HG02678 (cell line): ENCODE measurements around the gene TNFSF8.

ENCODE experiments used
- ATAC-seq: cut with Tn5 transposase; IDR thresholded peaks from one replicate; pipeline ENCODE4 v1.9.1; 2021; ENCODE audit warnings: mild to moderate bottlenecking, moderate library complexity; ENCODE audit not compliant: unreplicated experiment

TNFSF8 gene

GRCh38 chr9:114906922-114907571, 23.3 kb downstream of the TNFSF8 start:
- ATAC-seq, result no peak

DNA sequence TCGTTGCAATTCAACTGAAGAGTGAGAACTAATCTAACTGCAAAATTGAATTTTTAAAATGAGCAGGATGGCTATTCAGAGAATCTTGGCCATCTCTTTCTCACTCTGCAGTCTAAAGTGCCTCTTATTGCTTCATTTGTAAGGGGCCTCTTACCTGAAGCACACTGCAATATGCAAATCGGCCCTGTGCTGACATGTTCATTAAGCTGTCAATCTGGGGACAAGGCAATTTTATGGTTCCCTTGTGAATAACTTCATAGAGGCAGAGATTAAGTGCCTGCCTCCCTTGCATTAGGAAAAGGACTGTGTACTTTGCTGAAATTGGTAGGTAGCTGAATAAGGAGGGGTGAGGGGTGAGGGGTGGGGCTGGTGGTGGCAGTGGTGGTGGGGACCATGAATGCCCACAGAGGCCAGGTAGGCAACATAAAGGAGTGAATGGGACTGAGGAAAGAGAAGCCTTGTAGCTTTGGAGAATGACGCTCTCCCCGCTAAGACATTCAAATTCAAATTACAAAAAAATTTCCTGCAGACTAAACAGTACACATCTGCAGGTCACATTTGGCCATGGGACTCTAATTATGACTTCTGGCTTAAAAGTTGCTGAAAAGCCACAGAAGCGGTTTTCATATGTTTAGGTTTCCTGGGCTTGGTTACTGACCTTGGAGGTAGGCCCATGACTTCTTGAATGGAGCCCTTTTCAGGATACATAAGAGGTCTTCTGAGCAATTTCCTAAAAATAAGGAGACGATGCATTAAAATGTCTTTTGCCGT, 25.0 kb downstream of the TNFSF8 start:
- ATAC-seq, result no peak

DNA sequence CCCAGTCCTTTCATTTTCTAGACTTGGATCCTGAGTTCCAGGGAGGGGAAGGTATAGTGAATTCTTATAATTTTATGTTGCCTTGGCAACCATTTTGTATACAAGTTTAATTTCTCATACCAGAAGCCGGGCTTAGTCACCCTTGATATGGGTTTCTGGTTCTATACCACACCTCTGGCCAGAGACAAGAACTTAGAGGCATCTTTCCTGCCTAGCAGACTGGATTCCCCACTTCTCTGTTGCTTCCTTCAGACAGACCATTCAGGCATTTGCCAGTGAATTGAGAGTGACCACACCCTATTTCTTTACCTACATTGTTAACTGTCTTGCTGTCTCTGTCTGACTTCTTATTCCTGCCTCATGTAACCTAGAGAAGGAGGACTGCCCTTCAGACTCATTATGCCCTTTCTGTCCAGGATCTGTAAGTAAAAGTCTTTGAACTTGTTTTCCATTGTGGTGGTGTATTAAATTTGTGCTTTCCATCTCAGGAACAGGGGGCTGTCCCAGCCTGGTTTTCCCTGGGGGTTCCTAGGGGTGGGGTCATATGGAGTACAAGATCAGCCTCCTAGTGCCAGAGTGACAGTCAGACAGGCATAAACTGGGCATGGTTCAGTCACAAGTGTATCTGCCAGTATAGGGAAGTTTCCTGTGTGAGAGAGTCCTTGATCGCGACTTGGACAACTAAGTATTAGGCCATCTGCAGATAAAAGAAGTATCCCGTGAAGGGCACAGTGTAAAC, 27.4 kb downstream of the TNFSF8 start:
- no peak for ATAC-seq

- no peak for ATAC-seq
These were observed 29.2 kb downstream of the TNFSF8 start for GRCh38 chr9:114900942-114901802.

- no peak for ATAC-seq
These were observed 30.4 kb downstream of the TNFSF8 start for GRCh38 chr9:114899995-114900394.

DNA sequence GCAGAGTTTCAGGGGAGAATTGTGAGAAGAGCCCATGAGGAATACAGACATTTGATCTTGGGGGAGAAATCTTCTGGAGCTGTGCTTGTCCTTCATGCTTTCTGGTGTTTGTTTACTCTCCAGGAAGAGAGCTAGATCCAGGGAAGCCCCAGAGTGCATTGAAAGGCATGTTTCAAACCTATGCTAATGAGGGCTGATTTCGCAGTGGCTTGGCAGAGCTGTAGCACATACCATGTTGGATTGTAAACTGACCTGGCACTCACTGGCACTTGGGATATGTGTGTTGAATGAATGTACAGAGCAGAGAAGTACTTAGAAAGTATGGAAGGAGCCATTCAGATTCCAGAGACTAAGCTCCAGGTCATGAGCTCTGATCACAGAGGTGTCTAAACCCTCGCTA, 30.9 kb downstream of the TNFSF8 start:
- ATAC-seq, result no peak

GRCh38 chr9:114898741-114899140, 31.6 kb downstream of the TNFSF8 start:
- peak; percentile 83 for ATAC-seq

DNA sequence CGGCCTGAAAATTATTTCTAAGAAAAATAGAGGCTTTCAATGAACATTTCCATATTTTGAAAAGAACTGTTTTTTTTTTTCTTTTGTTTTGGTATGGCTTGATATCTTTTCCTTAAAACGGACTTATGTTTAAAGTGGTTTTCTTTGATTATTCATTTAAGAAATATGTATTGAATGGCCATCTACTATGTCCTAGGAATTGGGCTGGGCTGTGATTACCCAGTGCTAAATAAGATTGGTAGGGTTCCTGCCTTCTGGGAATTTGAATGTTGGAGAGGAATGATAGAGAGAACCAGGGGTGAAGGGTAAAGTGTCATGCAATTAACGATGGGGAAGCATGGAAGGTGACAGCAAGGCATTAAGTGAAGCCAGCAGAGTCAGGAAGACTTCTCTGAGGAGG, 33.2 kb downstream of the TNFSF8 start:
- no peak for ATAC-seq

- no peak for ATAC-seq
These were observed 34.0 kb downstream of the TNFSF8 start for GRCh38 chr9:114896344-114896743.

DNA sequence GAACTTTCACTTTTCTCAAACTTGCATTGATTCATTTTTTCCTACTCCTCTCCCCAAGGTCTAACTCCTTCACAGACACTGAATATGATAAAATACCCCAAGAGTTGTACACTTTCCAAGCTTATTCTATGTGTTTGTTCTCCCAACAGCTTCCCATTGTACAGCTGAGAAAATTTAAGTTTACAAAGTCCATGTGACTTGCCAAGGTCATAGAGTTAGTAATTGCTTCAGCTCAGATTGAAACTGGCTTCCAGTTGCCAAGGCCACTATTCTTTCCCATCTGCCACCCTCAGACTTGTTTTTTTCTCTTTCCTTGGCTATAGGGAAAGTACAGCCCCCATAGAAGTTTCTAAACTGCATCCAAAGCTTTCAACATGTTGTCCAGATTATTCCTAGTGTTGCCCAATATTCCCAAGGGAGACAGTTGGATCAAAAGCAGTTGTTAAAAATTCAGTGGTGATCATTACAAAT, 34.8 kb downstream of the TNFSF8 start:
- ATAC-seq, result no peak

GRCh38 chr9:114894609-114895433, 35.6 kb downstream of the TNFSF8 start:
- no peak for ATAC-seq

DNA sequence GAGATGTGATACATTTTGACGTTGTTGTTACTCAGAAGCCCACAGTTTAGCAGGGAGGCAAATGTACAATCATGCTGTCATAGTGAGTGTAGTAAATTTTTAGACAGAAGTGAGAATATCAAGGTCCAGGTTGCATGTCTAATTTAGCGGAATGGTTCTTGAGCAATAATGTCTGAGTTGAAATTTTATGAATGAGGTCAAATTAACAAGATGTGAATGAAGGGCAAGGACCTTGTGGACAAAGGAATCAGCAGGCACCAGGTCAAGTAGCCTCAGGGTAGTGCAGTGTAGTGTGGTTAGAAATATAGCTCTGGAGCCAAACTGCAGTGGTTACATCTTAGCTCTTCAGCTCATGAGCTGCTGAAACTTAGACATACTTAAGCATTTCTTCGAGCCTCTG, 36.2 kb downstream of the TNFSF8 start:
- no peak for ATAC-seq

GRCh38 chr9:114893221-114894010, 37.0 kb downstream of the TNFSF8 start:
- no peak for ATAC-seq

DNA sequence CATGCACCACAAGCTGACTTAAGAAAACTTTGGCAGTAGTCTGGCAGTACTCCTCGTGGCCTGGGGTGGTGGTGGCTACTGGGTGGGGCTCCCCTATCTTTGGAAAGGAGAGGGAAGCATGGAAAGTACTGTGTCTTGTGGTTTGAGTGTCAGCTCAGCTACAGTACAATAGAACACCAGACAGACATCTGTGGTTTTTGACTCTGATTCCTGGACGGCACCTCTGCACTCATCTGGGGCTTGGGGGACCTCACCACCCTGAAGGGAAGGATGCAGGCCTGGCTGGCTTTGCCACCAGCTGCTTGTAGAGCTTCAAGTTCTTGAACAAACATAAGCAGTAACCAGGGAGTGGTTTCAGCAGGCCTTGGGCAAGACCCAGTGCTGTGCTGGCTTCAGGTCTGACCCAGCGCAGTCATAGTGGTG, 40.6 kb downstream of the TNFSF8 start:
- ATAC-seq, result no peak

- ATAC-seq, result no peak
These were observed 41.8 kb downstream of the TNFSF8 start for GRCh38 chr9:114888607-114889006.

DNA sequence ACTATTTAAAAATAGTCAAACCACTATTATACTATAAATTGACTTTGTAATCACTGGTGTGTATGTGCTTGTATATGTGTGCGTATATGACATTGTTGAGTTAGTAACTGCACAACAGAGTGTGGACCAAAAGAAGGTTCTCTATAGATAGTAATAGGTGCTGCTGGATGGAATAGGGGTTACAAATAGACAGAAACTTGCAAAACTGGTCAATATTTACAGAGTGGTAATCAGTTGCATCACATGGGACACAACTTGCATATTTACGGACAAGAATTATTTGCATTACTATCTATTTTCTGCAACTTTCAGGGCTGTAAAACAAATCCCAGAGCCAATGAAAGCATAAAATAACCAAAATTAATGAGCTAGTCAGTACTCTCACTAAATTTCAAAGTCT, 42.4 kb downstream of the TNFSF8 start:
- no peak for ATAC-seq

DNA sequence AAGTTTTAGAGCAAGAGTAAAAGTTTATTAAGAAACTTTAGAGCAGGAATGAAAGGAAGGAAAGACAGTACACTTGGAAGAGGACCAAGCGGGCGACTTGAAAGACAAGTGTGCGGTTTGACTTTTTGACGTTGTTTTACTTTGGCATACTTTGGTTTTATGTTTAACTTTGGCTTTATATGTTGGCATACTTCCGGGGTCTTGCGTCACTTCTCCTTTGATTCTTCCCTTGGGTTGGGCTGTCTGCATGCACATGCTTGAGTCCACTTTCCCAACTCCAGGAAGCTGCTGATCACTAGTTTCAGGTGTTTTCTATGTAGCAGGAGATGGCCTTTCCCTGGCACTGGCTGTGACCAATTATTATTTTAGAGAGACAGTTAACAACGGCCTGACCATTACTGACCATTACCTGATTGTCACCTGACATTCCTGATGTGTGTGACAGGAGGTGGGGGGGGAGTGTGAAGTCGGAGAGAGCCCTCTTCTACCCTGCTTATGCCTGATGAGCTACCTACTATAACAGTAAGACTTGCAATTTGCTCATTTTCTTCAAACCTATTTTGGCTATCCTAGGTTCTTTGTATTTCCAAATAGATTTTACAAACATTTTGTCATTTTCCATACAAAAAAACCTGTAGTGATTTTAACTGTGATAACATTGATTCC, 45.5 kb downstream of the TNFSF8 start:
- ATAC-seq, result no peak

GRCh38 chr9:114883709-114884108, 46.7 kb downstream of the TNFSF8 start:
- ATAC-seq, result no peak
